Neural cell (in vitro differentiated cells): Measurements from ENCODE around the gene AZU1. TPM values are rescaled to one million over a fixed set of nuclear protein-coding genes. Genes with fewer than 3 reads are reported as not detected.

Experiments
- H2AFZ ChIP-seq: fragments of 200-600, 300-800 bp; sonication (generic), shearing (Covaris generic); 2 replicates; pipeline ENCODE4 v1.6.0; 2014; ENCODE audit warnings: low read depth, mild to moderate bottlenecking, antibody characterized with exemption, low read length, moderate library complexity
- H3F3A ChIP-seq: fragments of 200-600 bp; shearing (Covaris generic); 2 replicates; pipeline ENCODE4 v1.6.1; 2016; ENCODE audit warnings: mild to moderate bottlenecking, moderate library complexity, mixed read lengths, antibody characterized with exemption, low read length; ENCODE audit not compliant: insufficient read depth, poor library complexity, severe bottlenecking
- H3K27ac ChIP-seq: fragments of 200-600, 300-800 bp; sonication (generic), shearing (Covaris generic); 2 replicates; pipeline ENCODE4 v1.5.1; 2014; ENCODE audit warnings: mild to moderate bottlenecking, low read length, moderate library complexity
- H3K27me3 ChIP-seq: fragments of 300-800, 200-600 bp; sonication (generic), shearing (Covaris generic); 2 replicates; pipeline ENCODE4 v1.6.0; 2014; ENCODE audit warnings: mild to moderate bottlenecking, low read depth, low read length, moderate library complexity; ENCODE audit not compliant: insufficient read depth
- H3K36me3 ChIP-seq: fragments of 300-800, 200-600 bp; sonication (generic), shearing (Covaris generic); 2 replicates; pipeline ENCODE4 v1.5.1; 2014; ENCODE audit warnings: mild to moderate bottlenecking, antibody characterized with exemption, low read length, moderate library complexity; ENCODE audit not compliant: insufficient read depth
- H3K4me2 ChIP-seq: fragments of 300-800, 200-600 bp; sonication (generic), shearing (Covaris generic); 2 replicates; pipeline ENCODE4 v1.6.0; 2014; ENCODE audit warnings: mild to moderate bottlenecking, low read length
- H3K4me3 ChIP-seq: fragments of 300-800, 200-600 bp; sonication (generic), shearing (Covaris generic); 2 replicates; pipeline ENCODE4 v1.5.1; 2014; ENCODE audit warnings: mild to moderate bottlenecking, low read length, moderate library complexity
- H3K79me2 ChIP-seq: fragments of 200-600 bp; shearing (Covaris generic); replicated peaks from 2 replicates; pipeline ENCODE4 v1.6.0; 2014; ENCODE audit warnings: mild to moderate bottlenecking, low read length, moderate library complexity; ENCODE audit not compliant: insufficient read depth
- H3K9ac ChIP-seq: fragments of 300-800, 200-600 bp; sonication (generic), shearing (Covaris generic); 2 replicates; pipeline ENCODE4 v1.6.1; 2016; ENCODE audit warnings: mild to moderate bottlenecking, low read length, mixed read lengths
- H3K9me2 ChIP-seq: fragments of 200-600 bp; shearing (Covaris generic); 2 replicates; pipeline ENCODE4 v1.6.1; 2016; ENCODE audit warnings: mild to moderate bottlenecking, low read length, mixed read lengths; ENCODE audit not compliant: insufficient read depth
- H3K9me3 ChIP-seq: fragments of 200-600, 300-800 bp; sonication (generic), shearing (Covaris generic); 2 replicates; pipeline ENCODE4 v1.6.1; 2016; ENCODE audit warnings: mild to moderate bottlenecking, mixed run types, low read length, moderate library complexity, mixed read lengths
- H4K20me1 ChIP-seq: fragments of 200-600 bp; shearing (Covaris generic); 2 replicates; pipeline ENCODE4 v1.6.1; 2016; ENCODE audit warnings: mild to moderate bottlenecking, mixed run types; ENCODE audit not compliant: insufficient read depth
- EP300 ChIP-seq: fragments of 450-650 bp; conservative IDR thresholded peaks from 2 replicates; pipeline ENCODE4 v1.6.1; 2014; ENCODE audit warnings: antibody characterized with exemption, mild to moderate bottlenecking, moderate library complexity; ENCODE audit not compliant: poor library complexity, severe bottlenecking
- EZH2 ChIP-seq: fragments of 200-600, 300-800 bp; shearing (Covaris generic), sonication (generic); IDR thresholded peaks from 2 replicates; pipeline ENCODE4 v1.6.1; 2014; ENCODE audit warnings: antibody characterized with exemption, low read length, borderline replicate concordance, mild to moderate bottlenecking; ENCODE audit not compliant: insufficient read depth, poor library complexity, severe bottlenecking
- MXI1 ChIP-seq: fragments of 450-650 bp; conservative IDR thresholded peaks from 2 replicates; pipeline ENCODE4 v1.6.1; 2014; ENCODE audit warnings: antibody characterized with exemption, mild to moderate bottlenecking; ENCODE audit not compliant: poor library complexity, severe bottlenecking
- POLR2AphosphoS5 ChIP-seq: IDR thresholded peaks from 2 replicates; pipeline ENCODE4 v1.6.1; 2012
- RAD21 ChIP-seq: fragments of 450-650 bp; conservative IDR thresholded peaks from 2 replicates; pipeline ENCODE4 v1.6.1; 2014; ENCODE audit warnings: antibody characterized with exemption, mild to moderate bottlenecking, moderate library complexity
- SMC3 ChIP-seq: fragments of 450-650 bp; conservative IDR thresholded peaks from 2 replicates; pipeline ENCODE4 v1.6.1; 2014; ENCODE audit warnings: antibody characterized with exemption, mild to moderate bottlenecking, moderate library complexity; ENCODE audit not compliant: poor library complexity
- TAF1 ChIP-seq: IDR thresholded peaks from 2 replicates; pipeline ENCODE4 v1.6.1; 2012; ENCODE audit warnings: low read depth
- polyA plus RNA-seq: library from polyadenylated mRNA; depleted of rRNA; stranded (reverse); fragments of >200 nt; gene quantifications from 2 replicates; pipeline ENCODE4 v1.2.3, GENCODE V29; 2014
- TF ChIP-seq, protein P1 (sequence below): fragments of 450-650 bp; IDR thresholded peaks from 2 replicates; pipeline ENCODE4 v1.5.1; 2014; ENCODE audit warnings: antibody characterized with exemption, mild to moderate bottlenecking, moderate library complexity; ENCODE audit not compliant: poor library complexity, severe bottlenecking
- TF ChIP-seq, protein P2 (sequence below): IDR thresholded peaks from 2 replicates; pipeline ENCODE4 v1.6.1; 2012; ENCODE audit warnings: borderline replicate concordance

The AZU1 gene
- polyA plus RNA-seq, 1 donor from 2014 or later: 1.1 TPM

DNA sequence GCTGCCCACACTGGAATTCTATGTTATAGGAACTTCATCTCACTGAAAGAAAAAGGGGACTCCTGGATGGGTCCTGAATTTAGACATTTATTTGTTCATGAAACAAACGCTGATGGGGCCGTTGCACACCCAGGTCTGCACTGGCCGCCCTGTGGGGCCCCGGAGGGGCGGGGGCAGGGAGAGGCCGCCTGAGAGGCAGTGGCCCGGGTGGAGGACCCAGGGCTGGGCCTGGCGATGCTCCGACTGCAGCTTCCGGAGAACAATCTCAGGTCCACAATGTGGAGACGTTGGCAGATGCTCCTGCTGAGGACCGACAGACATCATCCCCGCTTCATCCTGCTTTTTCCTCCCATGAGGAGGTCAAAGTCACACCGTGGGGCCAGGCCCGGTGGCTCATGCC is 46.7 kb upstream of the AZU1 start:
- Histone ChIP-seq H3K9ac (no peak overlapping the region), H3K36me3 (no peaks in the 10 kb centered on the region), H3K9me3 (no peaks in the 10 kb centered on the region), H4K20me1 (no peaks in the 10 kb centered on the region), H3K79me2 (no peaks in the 10 kb centered on the region), H3K4me3 (no peak overlapping the region), H3F3A (no peaks in the 10 kb centered on the region), H2AFZ (no peak overlapping the region), H3K9me2 (no peaks in the 10 kb centered on the region), H3K4me2 (no peak overlapping the region), H3K27ac (no peak overlapping the region), H3K27me3 (no peaks in the 10 kb centered on the region)
- TF ChIP-seq EZH2: no peak
- TF ChIP-seq MXI1: no peak
- TF ChIP-seq, protein P1, sequence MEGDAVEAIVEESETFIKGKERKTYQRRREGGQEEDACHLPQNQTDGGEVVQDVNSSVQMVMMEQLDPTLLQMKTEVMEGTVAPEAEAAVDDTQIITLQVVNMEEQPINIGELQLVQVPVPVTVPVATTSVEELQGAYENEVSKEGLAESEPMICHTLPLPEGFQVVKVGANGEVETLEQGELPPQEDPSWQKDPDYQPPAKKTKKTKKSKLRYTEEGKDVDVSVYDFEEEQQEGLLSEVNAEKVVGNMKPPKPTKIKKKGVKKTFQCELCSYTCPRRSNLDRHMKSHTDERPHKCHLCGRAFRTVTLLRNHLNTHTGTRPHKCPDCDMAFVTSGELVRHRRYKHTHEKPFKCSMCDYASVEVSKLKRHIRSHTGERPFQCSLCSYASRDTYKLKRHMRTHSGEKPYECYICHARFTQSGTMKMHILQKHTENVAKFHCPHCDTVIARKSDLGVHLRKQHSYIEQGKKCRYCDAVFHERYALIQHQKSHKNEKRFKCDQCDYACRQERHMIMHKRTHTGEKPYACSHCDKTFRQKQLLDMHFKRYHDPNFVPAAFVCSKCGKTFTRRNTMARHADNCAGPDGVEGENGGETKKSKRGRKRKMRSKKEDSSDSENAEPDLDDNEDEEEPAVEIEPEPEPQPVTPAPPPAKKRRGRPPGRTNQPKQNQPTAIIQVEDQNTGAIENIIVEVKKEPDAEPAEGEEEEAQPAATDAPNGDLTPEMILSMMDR: no peak
- no peak for TF ChIP-seq RAD21
- TF ChIP-seq, protein P2, sequence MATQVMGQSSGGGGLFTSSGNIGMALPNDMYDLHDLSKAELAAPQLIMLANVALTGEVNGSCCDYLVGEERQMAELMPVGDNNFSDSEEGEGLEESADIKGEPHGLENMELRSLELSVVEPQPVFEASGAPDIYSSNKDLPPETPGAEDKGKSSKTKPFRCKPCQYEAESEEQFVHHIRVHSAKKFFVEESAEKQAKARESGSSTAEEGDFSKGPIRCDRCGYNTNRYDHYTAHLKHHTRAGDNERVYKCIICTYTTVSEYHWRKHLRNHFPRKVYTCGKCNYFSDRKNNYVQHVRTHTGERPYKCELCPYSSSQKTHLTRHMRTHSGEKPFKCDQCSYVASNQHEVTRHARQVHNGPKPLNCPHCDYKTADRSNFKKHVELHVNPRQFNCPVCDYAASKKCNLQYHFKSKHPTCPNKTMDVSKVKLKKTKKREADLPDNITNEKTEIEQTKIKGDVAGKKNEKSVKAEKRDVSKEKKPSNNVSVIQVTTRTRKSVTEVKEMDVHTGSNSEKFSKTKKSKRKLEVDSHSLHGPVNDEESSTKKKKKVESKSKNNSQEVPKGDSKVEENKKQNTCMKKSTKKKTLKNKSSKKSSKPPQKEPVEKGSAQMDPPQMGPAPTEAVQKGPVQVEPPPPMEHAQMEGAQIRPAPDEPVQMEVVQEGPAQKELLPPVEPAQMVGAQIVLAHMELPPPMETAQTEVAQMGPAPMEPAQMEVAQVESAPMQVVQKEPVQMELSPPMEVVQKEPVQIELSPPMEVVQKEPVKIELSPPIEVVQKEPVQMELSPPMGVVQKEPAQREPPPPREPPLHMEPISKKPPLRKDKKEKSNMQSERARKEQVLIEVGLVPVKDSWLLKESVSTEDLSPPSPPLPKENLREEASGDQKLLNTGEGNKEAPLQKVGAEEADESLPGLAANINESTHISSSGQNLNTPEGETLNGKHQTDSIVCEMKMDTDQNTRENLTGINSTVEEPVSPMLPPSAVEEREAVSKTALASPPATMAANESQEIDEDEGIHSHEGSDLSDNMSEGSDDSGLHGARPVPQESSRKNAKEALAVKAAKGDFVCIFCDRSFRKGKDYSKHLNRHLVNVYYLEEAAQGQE: no peak
- TF ChIP-seq POLR2AphosphoS5: no peak
- no peak for TF ChIP-seq EP300
- TF ChIP-seq SMC3: no peak
- no peak for TF ChIP-seq TAF1

DNA sequence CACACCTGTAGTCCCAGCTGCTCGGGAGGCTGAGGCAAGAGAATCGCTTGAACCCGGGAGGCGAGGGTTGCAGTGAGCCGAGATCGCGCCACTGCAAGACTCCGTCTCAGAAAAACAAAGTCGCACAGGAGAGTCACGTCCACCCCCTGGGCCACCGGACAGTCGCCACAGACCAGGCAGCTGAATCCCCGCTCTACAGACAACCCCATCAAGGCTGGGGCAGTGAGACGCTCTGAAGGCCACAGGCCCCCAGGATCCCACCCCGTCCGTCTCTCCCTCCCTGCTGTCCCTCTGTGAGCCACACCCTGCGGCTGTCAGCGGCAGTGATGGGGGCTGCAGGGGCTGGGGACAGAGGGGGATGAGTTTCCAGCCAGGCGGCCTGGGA is 45.8 kb upstream of the AZU1 start:
- Histone ChIP-seq H3K27ac (no peak overlapping the region), H3K4me2 (no peak overlapping the region), H3K27me3 (no peaks in the 10 kb centered on the region), H3K79me2 (no peaks in the 10 kb centered on the region), H3K9ac (no peak overlapping the region), H3K9me2 (no peaks in the 10 kb centered on the region), H3F3A (no peaks in the 10 kb centered on the region), H3K9me3 (no peaks in the 10 kb centered on the region), H2AFZ (no peak overlapping the region), H3K36me3 (no peaks in the 10 kb centered on the region), H4K20me1 (no peaks in the 10 kb centered on the region), H3K4me3 (no peak overlapping the region)
- TF ChIP-seq, protein P1: no peak
